Skin epidermis (tissue), 12 donors: Measurements from ENCODE around the gene NCKAP5.
"Not testable (repeated sequence)": the region's sequence is repeated elsewhere in the genome, so short reads cannot be mapped to it uniquely, and the experiment has no call there.

Source experiments
- H3K27ac ChIP-seq, 21 experiments: fragments of 200-600 bp; sonication (generic) in 11 of 21; one replicate each; pipeline ENCODE4 v1.5.0; 2020; ENCODE audit warnings: mild to moderate bottlenecking in 3 of 21, inconsistent platforms in 2 of 21, moderate library complexity in 2 of 21
- H3K4me3 ChIP-seq, 7 experiments: fragments of 200-600 bp; sonication (generic) in 2 of 7; one replicate each; pipeline ENCODE4 v1.5.0; 2020; ENCODE audit warnings: inconsistent platforms in 2 of 7, mild to moderate bottlenecking in 2 of 7, moderate library complexity in 1 of 7

NCKAP5 gene

DNA sequence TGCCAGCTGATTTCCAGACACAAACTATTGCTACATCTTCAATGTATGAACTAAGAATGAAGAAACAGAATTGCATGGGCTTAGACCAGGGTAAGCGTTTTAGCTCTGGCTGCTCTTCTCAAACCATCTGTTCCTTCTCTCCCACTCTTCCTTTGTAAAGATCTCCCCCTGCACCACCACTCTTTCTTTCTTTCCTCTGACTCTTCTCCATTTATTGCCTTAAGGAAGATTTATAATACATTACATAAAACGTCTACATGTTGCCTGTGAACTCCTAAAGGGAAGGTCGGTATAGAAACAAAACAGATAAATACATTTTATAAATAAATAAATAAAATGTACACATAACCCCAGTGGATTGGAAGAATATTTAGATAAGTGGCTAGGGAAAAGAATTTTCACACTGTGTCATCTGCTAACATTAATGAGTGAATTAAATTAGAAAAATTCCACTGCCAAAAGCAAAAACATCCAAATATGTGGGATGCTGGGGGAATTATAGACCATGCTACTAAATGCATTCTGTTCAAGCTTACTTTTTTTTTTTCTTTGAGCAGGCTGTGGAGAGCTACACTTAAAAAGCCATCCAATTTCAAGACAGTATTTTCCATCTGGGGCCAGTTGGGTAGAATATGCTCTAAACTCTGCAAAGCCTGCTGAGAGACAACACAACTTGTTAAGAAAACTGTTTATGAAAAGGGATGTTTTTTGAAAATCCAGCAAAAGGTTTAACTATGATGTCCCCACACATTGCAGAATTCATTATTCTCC lies 41.5 kb downstream of the NCKAP5 start:
- H3K27ac ChIP-seq, result no peak overlapping the region
- no peak overlapping the region for H3K4me3 ChIP-seq

DNA sequence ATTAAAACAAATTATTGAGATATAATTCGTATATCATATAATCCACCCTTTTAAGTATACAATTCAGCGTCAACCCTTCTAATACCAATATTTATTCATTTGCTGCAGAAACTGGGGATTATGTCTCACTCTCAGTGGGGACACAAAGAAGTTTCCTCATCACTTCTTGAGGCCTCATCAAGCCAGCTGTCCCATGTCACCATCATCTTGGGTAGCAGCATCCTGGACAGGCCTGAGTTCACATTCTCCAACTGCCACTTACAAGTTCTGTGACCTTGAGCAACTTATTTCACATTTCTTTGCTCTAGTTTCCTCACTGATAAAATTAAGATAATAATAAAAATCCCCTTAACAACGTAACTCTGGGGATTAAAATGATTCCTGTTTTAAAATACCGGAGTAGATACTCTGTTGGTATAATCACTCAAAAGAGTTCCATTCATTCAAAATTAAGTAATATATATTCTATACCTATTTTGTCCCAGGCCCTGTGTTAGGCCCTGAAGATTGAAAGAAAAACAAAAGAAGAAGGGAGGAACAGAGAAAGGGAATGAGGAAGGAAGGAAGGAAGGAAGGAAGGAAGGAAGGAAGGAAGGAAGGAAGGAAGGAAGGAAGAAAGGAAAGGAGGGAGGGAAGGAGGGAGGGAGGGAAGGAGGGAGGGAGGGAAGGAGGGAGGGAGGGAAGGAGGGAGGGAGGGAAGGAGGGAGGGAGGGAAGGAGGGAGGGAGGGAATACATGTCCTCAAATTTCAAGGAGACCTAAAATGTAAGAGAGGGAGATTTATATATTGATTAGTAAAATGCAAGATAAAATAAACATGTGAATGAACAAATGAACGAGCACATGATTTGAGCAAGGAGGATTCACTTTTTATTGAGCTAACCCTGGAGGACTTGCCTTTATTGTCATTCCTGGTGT lies 42.4 kb downstream of the NCKAP5 start:
- no peak overlapping the region for H3K4me3 ChIP-seq
- H3K27ac ChIP-seq, result no peak overlapping the region

DNA sequence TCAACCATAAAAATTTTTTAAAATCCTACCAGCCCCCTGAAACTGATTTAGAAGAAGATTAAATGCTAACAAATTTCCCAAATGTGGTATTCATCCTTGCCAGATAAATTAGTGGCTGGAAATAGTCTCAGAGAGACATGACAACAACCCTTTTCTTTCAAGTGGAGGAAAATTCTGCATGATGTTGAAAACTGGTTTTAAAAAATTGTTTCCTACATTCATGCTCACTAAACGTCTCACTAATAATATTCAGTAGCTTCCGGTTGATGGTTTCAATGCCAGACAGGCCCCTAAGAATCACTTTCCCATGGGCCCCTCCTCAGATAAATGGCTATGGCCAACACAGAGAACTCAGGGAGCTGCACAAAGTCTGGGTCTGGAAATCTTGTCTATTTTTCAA lies 43.2 kb downstream of the NCKAP5 start:
- Histone ChIP-seq H3K27ac (no peak overlapping the region), H3K4me3 (no peak overlapping the region)

DNA sequence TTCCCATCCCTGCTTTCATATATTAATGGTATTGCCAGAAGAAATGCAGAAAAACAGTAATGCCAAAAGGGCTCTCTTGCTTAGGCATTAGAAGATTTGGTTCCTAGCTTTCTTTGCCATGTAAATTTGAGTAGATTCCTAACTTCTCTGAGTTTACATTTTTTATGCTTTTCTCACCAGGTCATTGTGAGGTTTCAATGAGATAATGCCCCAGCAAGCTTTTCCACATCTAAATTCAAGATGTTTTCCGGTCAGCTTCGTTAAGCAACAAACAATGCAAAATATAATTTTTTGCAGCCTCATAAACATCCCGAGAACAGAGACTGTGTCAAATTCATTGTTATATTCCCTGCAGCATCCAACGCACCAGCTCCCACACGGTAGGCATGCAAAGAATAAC lies 44.9 kb downstream of the NCKAP5 start:
- no peak overlapping the region for H3K27ac ChIP-seq
- no peak overlapping the region for H3K4me3 ChIP-seq

DNA sequence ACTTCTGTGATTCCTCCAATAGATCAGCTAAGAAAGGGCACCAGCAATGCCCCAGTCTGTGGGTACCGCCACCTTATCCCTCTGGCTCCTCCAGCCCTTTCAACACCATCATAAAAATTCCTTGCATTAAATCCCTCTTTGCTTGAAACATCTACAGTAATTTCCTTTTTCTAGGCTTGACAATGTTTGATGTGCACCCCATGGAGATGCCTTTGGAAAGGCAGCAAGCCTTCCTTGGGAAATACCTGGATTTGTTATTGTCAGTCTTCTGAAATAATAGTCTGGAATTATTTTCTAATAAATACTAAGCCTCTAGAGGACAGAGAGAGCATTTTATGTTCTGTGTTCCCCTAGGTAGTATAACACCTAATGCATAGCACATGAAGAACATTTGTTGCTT lies 46.1 kb downstream of the NCKAP5 start:
- Histone ChIP-seq H3K27ac (no peak overlapping the region), H3K4me3 (no peak overlapping the region)

- H3K27ac ChIP-seq, result no peak overlapping the region
- H3K4me3 ChIP-seq, result no peak overlapping the region
Measured at GRCh38 chr2:133521146-133521745, 47.0 kb downstream of the NCKAP5 start.

GRCh38 chr2:133519677-133520076 lies 48.6 kb downstream of the NCKAP5 start:
- H3K27ac ChIP-seq, H3K4me3 ChIP-seq: not testable (repeated sequence)

DNA sequence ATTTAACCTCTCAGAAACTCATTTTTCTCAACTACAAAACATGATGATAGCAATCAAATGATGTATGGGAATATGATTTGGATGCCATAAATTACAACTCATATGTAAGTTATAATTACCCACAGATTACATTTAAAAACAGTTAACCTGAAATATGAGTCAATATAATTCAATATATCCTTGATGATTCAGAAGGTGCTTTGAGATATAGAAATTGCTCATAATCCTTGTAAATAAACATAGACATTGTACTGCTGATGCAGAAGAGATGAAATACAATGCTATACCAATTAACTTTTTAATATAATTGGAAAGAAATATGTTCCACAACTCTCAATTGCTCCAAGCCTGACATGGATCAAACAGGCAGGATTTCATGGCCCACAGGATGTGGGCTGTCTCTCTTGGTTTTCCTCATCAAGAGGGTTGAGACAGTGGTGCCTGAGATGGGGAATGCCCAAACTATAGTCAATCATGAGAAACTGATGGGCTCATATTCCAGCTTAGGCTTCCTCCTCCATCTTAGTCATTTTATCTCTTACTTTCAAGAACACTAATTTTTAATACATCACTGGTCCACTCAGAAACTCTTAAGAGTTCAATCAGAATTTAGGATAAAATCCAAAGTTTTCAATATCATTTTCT lies 49.4 kb downstream of the NCKAP5 start:
- Histone ChIP-seq H3K27ac (no peak overlapping the region), H3K4me3 (no peak overlapping the region)

GRCh38 chr2:133517876-133518275 lies 50.4 kb downstream of the NCKAP5 start:
- peak overlapping the region in 1 of 21 experiments; percentile 1 for H3K27ac ChIP-seq
- H3K4me3 ChIP-seq, result no peak overlapping the region

DNA sequence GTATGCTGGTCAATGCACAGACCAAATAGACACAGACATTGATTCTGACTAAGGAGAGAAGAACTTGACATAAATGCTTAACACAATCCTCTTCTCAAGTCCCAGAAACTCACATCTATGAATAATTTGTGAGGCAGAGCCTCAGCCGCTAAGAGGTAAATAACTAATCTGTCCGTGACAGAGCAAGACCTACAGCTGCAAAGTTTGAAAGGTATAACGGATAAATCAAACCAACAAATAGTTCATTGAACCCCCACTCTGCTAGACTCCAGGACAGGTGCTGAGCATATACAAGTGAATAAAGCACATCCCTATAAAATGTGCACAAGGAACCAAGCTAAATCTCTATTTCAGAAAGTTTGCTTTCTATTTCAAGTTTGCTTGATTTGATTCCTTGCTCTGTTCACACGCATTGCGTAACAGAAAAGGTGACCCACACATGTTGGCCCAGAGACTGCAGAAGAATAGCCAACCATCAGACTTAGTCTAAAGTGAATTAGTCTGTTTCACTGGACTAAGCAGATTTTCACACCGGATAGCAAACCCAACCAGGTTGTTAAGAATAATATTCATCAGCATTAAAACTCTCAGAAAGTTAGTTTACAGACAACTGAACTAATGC lies 51.7 kb downstream of the NCKAP5 start:
- H3K27ac ChIP-seq, result no peak overlapping the region
- H3K4me3 ChIP-seq, result no peak overlapping the region

GRCh38 chr2:133515271-133515670 lies 53.0 kb downstream of the NCKAP5 start:
- Histone ChIP-seq H3K4me3 (no peak overlapping the region), H3K27ac (no peak overlapping the region)

- H3K27ac ChIP-seq, result no peak overlapping the region
- no peak overlapping the region for H3K4me3 ChIP-seq
Measured at GRCh38 chr2:133513893-133514292, 54.4 kb downstream of the NCKAP5 start.

DNA sequence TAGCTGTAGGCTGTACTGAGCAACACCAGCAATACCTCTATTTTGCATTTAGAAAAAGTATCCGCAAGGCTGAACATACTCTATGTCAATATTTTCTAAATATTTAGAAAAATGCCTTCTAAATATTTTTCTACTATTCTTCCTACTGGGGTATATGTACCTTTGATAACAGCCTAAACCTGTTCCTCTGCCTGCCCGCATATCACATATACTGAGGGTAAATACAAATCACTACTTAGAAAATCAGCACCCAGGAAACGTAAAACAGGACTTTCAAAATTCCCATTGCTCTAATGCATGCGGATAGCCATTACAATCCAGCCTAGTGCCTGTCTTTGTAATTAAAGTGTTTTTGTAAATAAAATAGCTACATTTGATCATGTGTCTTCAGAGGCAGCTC lies 56.1 kb downstream of the NCKAP5 start:
- Histone ChIP-seq H3K4me3 (no peak overlapping the region), H3K27ac (no peak overlapping the region)

GRCh38 chr2:133511679-133512078 lies 56.6 kb downstream of the NCKAP5 start:
- Histone ChIP-seq H3K4me3 (no peak overlapping the region), H3K27ac (no peak overlapping the region)

GRCh38 chr2:133509777-133510176 lies 58.5 kb downstream of the NCKAP5 start:
- Histone ChIP-seq H3K4me3 (no peak overlapping the region), H3K27ac (no peak overlapping the region)

DNA sequence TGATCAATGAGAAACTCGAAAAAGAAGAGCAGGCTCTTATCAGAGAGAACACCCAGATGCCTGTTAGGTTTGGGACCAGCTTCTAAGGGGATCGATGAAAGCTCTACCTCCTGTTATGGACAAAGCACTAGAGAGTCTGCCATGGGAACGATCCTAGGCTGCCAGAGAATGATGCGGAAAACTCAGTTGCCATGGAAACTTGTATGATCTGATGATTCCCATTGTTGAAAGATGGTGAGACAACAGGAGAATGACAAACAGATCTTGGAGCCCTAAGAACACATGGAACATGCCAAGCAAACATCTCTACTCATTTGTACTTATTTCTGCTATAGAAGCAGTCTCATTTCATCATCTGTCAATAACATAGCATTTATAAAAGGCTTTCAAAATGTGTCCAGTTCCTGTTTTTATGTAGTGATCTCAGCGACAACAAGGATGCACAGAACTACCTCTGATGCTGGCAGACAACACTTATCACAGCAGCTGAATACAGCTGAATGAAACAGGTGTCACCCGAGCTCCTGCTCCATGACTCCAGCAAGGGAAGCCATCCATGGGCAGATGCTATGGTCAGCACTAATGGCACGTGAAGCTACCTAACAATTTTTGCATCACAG lies 59.6 kb downstream of the NCKAP5 start:
- Histone ChIP-seq H3K27ac (no peak overlapping the region), H3K4me3 (no peak overlapping the region)

DNA sequence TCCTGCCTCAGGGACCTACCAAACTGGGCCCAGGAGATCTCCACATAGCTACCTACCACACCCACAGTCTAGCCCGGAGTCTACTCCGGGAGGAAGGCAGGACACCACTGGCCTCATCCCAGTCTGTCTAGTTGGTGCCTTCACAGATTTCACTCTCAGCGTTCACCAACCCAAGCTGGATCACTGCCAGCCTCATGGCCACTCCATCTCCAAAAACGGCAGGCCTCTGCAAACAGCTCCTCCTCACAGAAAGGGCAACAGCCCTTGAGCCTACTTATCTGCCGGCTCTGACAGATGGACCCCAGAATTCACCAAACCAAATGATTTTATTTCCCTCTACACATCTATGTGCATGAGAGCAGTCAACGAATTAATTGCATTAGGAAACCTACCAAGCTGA lies 61.3 kb downstream of the NCKAP5 start:
- H3K4me3 ChIP-seq, result no peak overlapping the region

DNA sequence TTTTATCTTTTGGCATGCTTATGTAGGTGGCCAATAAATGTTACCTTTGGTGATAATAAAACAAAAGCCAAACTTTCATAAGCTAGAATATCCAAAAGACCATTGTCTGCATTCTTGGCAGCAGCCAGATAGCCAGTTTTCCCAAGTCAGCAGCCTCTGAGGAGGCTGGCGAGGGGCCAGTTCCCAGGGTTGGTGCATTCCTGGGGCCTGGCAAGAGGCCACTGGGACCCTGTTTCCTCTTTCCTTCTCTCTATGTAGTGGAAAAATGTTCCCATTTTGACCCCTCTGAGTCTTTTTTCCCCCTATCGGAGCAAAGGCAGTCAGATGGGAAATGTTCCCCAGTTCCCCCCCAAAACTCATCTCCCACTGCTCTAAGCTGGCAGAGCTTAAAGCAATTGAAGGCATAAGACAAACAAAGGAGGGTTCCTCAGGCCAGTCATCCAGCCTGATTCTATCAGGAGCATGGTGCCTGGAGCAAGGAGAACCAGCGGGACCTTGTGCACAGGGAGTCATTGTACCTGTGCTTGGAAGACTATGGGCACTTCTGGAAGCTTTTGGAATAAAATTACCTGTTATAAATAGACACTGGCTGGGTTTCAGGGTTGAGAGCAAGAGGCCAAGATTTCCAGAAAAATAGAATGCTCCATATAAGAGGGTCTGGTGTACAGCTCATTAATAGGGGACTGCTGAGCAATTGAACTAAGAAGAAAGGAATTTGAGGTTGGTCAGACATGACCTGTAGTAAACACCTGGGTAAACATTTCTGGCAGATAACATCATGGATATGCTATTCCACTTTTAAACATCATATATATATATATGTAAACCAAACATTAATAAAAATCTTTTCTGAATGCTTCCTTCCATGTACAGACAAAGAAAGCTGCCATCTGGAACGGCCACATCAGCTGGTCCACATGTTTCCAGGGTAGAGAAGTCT lies 63.4 kb downstream of the NCKAP5 start:
- Histone ChIP-seq H3K27ac (peak overlapping the region in 5 of 21 experiments; percentile 4 to 39 (median 8)), H3K4me3 (no peak overlapping the region)

More for the DNA sequence above, 61.3 kb downstream of the NCKAP5 start:
- peak overlapping the region in 1 of 21 experiments; percentile 2 for H3K27ac ChIP-seq
